Mucosa of descending colon (tissue), 3 donors: ENCODE measurements around the gene ZFYVE26. TPM values are rescaled to one million over a fixed set of nuclear protein-coding genes. Genes with fewer than 3 reads are reported as not detected.

ENCODE experiments used
- ATAC-seq: fragments of 200-7000 bp; cut with Tn5 transposase; one replicate; pipeline ENCODE4 v1.9.1; 2020; ENCODE audit warnings: mild to moderate bottlenecking, moderate library complexity
- DNase-seq, 3 donors: peaks; one replicate each; pipeline ENCODE4 v3.0.0-alpha.2; 2020
- H3K36me3 ChIP-seq: fragments of 200-600 bp; one replicate; pipeline ENCODE4 v1.8.0; 2021; ENCODE audit warnings: low read depth, mild to moderate bottlenecking
- H3K4me1 ChIP-seq: fragments of 200-600 bp; one replicate; pipeline ENCODE4 v1.8.0; 2021; ENCODE audit warnings: low read depth, mild to moderate bottlenecking
- H3K4me3 ChIP-seq: fragments of 200-600 bp; one replicate; pipeline ENCODE4 v1.8.0; 2021; ENCODE audit warnings: mild to moderate bottlenecking
- H3K9me3 ChIP-seq: fragments of 200-600 bp; one replicate; pipeline ENCODE4 v1.8.0; 2021; ENCODE audit warnings: mild to moderate bottlenecking
- intact Hi-C, 2 donors: fragments of 100-400 bp; cut with DNase I in 1 of 2; cut with micrococcal nuclease in 1 of 2; formaldehyde crosslinking; loops; one replicate each; pipeline versions ENCODE4 v1.11.0 to v1.11.1; 2022; cut with DNase I, micrococcal nuclease
- total RNA-seq, 3 donors: library from RNA; stranded (reverse); fragmentation: NEBNext Ultra II Directional in 2 of 3; extraction: Animal tissue kit (Norgen Biotek cat#: 25700) in 2 of 3; gene quantifications; one replicate each; pipeline versions ENCODE4 v1.2.1 to v1.2.4, GENCODE V29; 2021 to 2023
- TF ChIP-seq, protein P1 (sequence below): fragments of 200-600 bp; IDR thresholded peaks from one replicate; pipeline ENCODE4 v1.8.0; 2022; ENCODE audit warnings: antibody characterized with exemption, mild to moderate bottlenecking
- donor health status: DM: no; HTN: no; CAD: no; lungs with moderate emphysema.
- donor health status: DM: no; HTN: no; CAD: no.
- donor health status: DM: no; HTN: yes; CAD: no.

The ZFYVE26 gene
- total RNA-seq, 3 donors from 2014 or later = 23.4 to 31.7 (median 29.1) TPM

DNA sequence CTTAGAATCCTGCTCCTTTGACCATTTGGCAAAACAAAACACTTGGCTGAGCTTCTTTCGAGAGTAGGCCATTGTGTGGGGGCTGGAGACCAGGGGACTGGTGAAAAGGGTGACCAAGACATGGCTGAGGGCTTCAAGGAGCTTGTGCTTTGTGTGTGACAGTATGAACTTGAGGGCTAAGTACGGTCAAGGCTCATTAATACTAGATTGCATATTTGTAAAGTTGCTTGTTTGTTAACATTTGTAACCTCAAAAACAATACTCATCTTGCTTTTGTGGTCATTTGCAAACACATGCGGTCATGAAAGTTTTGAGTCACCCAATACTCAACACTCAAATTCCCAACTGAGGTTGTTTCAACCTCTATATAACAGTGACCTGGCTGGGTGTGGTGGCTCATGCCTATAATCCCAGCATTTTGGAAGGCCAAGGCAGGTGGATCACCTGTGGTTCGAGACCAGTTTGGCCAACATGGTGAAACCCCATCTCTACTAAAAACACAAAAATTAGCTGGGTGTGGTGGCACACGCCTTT is 42.5 kb downstream of the ZFYVE26 start:
- H3K4me3 ChIP-seq = no peak overlapping the region
- intact Hi-C loops = no loop called here
- H3K36me3 ChIP-seq = peaks cover 13% of the 10 kb centered on the region
- TF ChIP-seq, protein P1, sequence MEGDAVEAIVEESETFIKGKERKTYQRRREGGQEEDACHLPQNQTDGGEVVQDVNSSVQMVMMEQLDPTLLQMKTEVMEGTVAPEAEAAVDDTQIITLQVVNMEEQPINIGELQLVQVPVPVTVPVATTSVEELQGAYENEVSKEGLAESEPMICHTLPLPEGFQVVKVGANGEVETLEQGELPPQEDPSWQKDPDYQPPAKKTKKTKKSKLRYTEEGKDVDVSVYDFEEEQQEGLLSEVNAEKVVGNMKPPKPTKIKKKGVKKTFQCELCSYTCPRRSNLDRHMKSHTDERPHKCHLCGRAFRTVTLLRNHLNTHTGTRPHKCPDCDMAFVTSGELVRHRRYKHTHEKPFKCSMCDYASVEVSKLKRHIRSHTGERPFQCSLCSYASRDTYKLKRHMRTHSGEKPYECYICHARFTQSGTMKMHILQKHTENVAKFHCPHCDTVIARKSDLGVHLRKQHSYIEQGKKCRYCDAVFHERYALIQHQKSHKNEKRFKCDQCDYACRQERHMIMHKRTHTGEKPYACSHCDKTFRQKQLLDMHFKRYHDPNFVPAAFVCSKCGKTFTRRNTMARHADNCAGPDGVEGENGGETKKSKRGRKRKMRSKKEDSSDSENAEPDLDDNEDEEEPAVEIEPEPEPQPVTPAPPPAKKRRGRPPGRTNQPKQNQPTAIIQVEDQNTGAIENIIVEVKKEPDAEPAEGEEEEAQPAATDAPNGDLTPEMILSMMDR = no peak
- no peak for DNase-seq
- H3K4me1 ChIP-seq = no peaks in the 10 kb centered on the region
- H3K9me3 ChIP-seq = no peaks in the 10 kb centered on the region
- ATAC-seq = no peak

DNA sequence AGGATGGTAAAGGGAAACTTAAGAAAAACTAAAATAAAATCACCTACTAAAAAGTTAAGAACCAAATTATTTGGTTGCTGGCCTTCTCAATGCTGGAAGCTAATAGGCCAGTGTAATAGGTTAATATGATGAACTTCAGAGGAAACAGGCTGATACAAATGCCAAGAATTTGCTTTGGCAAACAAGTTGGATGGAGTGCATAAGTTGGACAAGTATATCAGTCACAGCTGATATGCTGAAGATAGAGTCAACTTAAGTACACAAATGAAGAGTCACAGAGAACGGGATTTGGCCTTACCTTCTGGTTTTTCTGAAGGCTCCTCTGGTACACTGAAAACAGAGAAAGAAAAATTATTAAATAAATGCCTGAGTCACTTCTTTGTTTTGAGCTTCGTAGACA is 48.2 kb downstream of the ZFYVE26 start:
- H3K36me3 ChIP-seq = peaks cover 7% of the 10 kb centered on the region
- TF ChIP-seq, protein P1 = no peak
- H3K4me3 ChIP-seq = no peak overlapping the region
- ATAC-seq (no peak), DNase-seq (no peak)
- intact Hi-C loops = no loop called here
- peaks cover 21% of the 10 kb centered on the region for H3K4me1 ChIP-seq
- H3K9me3 ChIP-seq = no peaks in the 10 kb centered on the region

DNA sequence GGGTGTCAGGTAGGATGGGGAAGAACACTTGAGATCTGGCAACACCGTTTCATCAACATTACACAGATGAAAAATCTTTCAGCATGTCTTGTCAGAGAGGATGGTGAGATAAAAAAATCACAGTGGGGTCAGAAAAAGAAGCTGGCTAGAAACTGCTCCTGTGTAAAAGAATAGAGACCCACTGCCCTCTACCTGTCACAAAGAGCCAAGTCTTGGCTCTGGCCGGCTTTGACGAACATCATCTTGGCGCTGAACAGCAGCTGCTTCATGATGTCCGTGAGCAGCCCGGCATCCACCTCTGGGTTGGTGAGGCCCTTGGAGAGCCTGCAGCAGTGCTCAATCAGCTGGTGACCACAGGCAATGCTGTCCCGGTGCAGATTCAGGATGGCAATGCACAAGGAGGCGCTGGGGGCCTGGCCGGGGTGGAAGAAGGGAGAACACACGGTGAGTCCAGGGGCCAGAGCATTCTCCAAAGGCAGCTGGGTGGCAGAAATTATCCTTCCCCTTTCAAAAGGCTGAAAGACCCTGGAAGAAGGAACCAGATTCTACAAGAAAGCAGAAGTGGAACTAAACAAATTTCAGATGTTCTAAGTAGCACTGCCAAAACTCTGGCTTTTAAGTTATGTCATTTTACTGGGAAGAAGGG is 50.2 kb downstream of the ZFYVE26 start:
- no peak for ATAC-seq
- Histone ChIP-seq H3K4me3 (no peak overlapping the region), H3K9me3 (no peaks in the 10 kb centered on the region), H3K36me3 (no peaks in the 10 kb centered on the region), H3K4me1 (peaks cover 21% of the 10 kb centered on the region)
- intact Hi-C loops = no loop called here
- peak in 1 of 3 donors; percentile 36 for DNase-seq
- TF ChIP-seq, protein P1 = no peak

DNA sequence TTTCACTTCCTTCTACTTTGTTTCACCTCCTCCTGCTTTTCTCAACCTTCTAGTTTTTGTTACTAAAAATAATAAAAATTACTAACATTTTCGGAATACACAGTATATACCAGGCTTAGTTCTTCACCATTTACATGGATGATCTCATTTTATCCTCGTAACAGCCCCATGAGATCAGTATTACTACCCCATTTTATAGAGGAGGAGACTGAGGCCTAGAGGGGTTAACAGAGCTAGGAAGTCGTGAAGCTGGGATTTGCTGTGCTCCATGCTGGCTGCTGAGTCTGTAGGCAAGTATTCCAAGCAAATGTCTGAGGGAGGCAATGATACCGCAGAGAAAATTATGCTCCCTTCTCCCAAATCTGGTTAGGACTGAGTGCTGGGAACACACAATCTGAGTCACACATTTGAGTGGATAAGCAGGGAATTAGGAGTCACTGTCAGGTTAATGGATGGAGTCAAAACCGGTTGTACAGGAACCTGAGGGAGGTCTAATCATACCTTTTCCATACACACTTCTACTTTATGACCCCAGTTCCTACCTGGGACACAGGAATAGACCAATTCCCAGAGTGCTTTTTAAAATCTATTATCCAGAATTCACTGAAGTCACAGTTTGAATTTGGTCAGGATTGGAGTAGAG is 51.1 kb downstream of the ZFYVE26 start:
- H3K9me3 ChIP-seq = no peaks in the 10 kb centered on the region
- peak in 1 of 3 donors; percentile 46 for DNase-seq
- no peak overlapping the region for H3K4me3 ChIP-seq
- intact Hi-C loops = no loop called here
- H3K4me1 ChIP-seq = peaks cover 21% of the 10 kb centered on the region
- TF ChIP-seq, protein P1 = no peak
- peak; percentile 71 for ATAC-seq
- no peaks in the 10 kb centered on the region for H3K36me3 ChIP-seq

DNA sequence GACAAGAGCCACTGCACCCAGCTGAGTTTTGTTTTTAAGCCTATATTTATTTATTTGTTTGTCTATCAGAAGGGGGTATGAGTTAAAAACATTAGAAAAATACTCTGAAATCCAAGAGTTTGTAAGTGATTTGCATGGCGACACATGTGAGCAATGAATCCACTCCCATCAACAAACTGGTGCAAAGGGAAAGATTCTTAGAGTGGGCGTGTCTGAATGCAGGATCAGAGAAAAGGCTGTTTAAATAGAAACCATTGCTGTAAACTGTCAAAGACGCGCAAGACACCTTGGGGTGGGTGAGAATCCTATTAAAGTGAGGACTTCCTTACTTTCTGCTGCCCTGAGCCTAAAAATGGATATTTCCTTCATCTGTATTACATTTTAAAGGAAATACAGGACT is 51.9 kb downstream of the ZFYVE26 start:
- TF ChIP-seq, protein P1 = no peak
- H3K4me3 ChIP-seq = no peak overlapping the region
- ATAC-seq (peak; percentile 71), DNase-seq (peak in 1 of 3 donors; percentile 68)
- intact Hi-C loops = no loop called here
- H3K36me3 ChIP-seq = no peaks in the 10 kb centered on the region
- no peaks in the 10 kb centered on the region for H3K9me3 ChIP-seq
- H3K4me1 ChIP-seq = peaks cover 21% of the 10 kb centered on the region
